Osteoblast (primary cell): ENCODE measurements around the gene D2HGDH. TPM values are rescaled to one million over a fixed set of nuclear protein-coding genes. Genes with fewer than 3 reads are reported as not detected.

Experiments
- DNase-seq: peaks from one replicate; pipeline ENCODE4 v3.0.0; 2011; ENCODE audit warnings: low spot score, mixed read lengths; ENCODE audit not compliant: insufficient read length; ENCODE audit errors: missing footprints
- H2AFZ ChIP-seq: 2 replicates; pipeline ENCODE4 v1.6.0; 2011; ENCODE audit warnings: mild to moderate bottlenecking, low read length
- H3K27ac ChIP-seq: 2 replicates; pipeline ENCODE4 v1.5.1; 2011; ENCODE audit warnings: mild to moderate bottlenecking, low read depth, low read length, moderate library complexity
- H3K27me3 ChIP-seq: 2 replicates; pipeline ENCODE4 v1.6.0; 2012; ENCODE audit warnings: mild to moderate bottlenecking, control low read depth, inconsistent platforms, low read length, moderate library complexity; ENCODE audit not compliant: insufficient read depth
- H3K36me3 ChIP-seq: 2 replicates; pipeline ENCODE4 v1.5.1; 2011; ENCODE audit warnings: mild to moderate bottlenecking, low read length, control low read depth, moderate library complexity; ENCODE audit not compliant: insufficient read depth
- H3K4me1 ChIP-seq: 2 replicates; pipeline ENCODE4 v1.5.1; 2011; ENCODE audit warnings: mild to moderate bottlenecking, low read length, control low read depth, moderate library complexity; ENCODE audit not compliant: insufficient read depth
- H3K4me2 ChIP-seq: 2 replicates; pipeline ENCODE4 v1.6.0; 2011; ENCODE audit warnings: mild to moderate bottlenecking, low read length; ENCODE audit not compliant: insufficient read depth
- H3K4me3 ChIP-seq: fragments of 200-600 bp; sonication (generic); 3 replicates; pipeline ENCODE4 v1.5.1; 2012; ENCODE audit warnings: mild to moderate bottlenecking, low read length, inconsistent platforms; ENCODE audit not compliant: insufficient read depth
- H3K79me2 ChIP-seq: 2 replicates; pipeline ENCODE4 v1.6.0; 2012; ENCODE audit warnings: mild to moderate bottlenecking, low read length, control low read depth, inconsistent platforms; ENCODE audit not compliant: insufficient read depth
- H3K9me3 ChIP-seq: 2 replicates; pipeline ENCODE4 v1.5.1; 2011; ENCODE audit warnings: low read depth, low read length, control low read depth
- H4K20me1 ChIP-seq: 2 replicates; pipeline ENCODE4 v1.6.0; 2012; ENCODE audit warnings: mild to moderate bottlenecking, low read length, control low read depth; ENCODE audit not compliant: insufficient read depth
- total RNA-seq: library from RNA; depleted of rRNA; stranded (reverse); fragments of >200 nt; gene quantifications from 2 replicates; pipeline ENCODE4 v1.2.3, GENCODE V29; 2012
- TF ChIP-seq, protein P1 (sequence below): IDR thresholded peaks from 2 replicates; pipeline ENCODE4 v1.5.1; 2011; ENCODE audit warnings: mild to moderate bottlenecking, low read depth, low read length, moderate library complexity; ENCODE audit errors: extremely low read depth

The D2HGDH gene
- total RNA-seq, 1 donor, result 15.6 TPM

DNA sequence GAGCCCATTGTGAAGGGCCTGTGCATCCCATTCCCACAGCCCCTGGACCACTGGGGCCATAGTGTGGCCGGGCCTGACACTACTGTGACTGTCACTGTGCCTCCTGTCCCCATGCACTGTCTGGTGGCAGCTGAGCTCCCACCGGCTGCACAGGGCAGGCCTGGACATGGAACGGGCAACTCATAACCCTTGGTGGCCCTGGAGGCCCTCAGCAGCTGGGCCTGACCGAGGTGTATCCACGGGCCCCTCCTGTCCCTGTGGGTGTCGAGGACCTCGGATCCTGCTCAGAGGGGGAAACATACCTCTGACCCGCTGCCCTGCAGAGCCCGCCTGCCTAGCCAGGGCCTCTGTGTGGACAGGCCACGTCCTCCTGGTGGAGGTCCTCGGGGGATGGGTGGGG lies 34.4 kb downstream of the D2HGDH start:
- H3K4me1 ChIP-seq, result peaks cover 5% of the 10 kb centered on the region
- TF ChIP-seq, protein P1, sequence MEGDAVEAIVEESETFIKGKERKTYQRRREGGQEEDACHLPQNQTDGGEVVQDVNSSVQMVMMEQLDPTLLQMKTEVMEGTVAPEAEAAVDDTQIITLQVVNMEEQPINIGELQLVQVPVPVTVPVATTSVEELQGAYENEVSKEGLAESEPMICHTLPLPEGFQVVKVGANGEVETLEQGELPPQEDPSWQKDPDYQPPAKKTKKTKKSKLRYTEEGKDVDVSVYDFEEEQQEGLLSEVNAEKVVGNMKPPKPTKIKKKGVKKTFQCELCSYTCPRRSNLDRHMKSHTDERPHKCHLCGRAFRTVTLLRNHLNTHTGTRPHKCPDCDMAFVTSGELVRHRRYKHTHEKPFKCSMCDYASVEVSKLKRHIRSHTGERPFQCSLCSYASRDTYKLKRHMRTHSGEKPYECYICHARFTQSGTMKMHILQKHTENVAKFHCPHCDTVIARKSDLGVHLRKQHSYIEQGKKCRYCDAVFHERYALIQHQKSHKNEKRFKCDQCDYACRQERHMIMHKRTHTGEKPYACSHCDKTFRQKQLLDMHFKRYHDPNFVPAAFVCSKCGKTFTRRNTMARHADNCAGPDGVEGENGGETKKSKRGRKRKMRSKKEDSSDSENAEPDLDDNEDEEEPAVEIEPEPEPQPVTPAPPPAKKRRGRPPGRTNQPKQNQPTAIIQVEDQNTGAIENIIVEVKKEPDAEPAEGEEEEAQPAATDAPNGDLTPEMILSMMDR, result no peak
- H3K9me3 ChIP-seq, result no peaks in the 10 kb centered on the region
- no peak overlapping the region for H3K4me2 ChIP-seq
- no peaks in the 10 kb centered on the region for H4K20me1 ChIP-seq
- no peak overlapping the region for H3K4me3 ChIP-seq
- no peaks in the 10 kb centered on the region for H3K79me2 ChIP-seq
- no peak overlapping the region for H2AFZ ChIP-seq
- peak; percentile 72 for DNase-seq
- no peak overlapping the region for H3K27ac ChIP-seq
- H3K36me3 ChIP-seq, result no peaks in the 10 kb centered on the region
- H3K27me3 ChIP-seq, result peaks cover 8% of the 10 kb centered on the region

DNA sequence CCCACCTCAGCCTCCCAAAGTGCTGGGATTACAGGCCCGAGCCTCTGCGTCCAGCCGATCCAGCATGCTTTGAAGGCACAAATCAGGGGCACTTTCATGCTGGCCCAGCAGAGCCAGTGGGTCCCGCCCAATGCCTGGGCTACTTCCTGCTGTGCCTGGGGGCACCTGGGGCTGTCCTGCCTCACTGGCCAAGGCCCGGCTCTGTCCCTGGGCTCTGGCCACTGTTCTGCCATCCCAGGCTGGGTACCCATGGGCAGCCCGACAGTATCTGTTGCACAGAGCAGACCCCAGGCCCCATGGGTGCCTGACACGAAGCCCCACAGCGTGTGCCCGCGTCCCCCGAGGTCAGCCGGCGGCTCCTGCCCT lies 35.4 kb downstream of the D2HGDH start:
- H3K4me3 ChIP-seq, result no peak overlapping the region
- peaks cover 8% of the 10 kb centered on the region for H3K27me3 ChIP-seq
- H3K4me1 ChIP-seq, result peaks cover 7% of the 10 kb centered on the region
- H3K9me3 ChIP-seq, result no peaks in the 10 kb centered on the region
- no peak overlapping the region for H3K4me2 ChIP-seq
- H4K20me1 ChIP-seq, result no peaks in the 10 kb centered on the region
- DNase-seq, result peak; percentile 58
- H3K36me3 ChIP-seq, result no peaks in the 10 kb centered on the region
- H2AFZ ChIP-seq, result no peak overlapping the region
- TF ChIP-seq, protein P1, result no peak
- H3K27ac ChIP-seq, result no peak overlapping the region
- no peaks in the 10 kb centered on the region for H3K79me2 ChIP-seq

DNA sequence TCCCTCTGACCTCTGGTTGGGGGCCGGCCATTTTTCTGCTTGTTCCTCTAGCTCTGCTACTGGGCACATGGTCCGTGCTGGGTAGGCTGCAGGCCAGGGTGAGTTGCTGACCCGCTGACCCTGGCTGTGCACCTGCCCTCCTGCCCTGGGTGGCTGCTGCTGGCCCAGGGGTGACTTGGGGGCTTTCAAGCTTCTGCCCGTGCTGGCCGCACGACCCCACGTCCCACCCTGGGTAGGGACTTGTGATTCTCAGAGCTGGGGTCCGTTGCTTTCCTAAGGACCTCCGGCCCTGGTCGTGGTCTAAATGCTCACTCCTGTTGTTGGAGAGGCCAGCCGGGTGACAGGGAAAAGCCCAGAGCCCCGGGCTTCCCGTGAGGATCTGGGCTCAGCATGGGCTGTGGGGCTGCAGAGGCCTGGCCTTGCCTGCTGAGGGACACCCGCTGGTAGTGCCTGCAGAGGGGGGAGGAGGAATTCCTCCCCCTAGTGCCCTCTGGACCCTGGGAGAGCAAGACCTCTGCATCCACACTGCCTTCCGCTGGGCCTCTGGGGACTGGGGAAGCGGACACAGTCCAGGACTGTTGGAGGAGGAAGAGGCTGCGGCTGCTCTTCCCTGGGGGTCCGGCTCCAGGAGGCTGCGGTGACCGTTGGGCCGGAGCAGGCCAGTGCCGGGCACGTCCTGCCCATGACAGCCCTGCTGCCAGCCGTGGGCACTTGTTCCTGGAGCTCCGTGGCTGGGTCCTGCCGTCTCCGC lies 35.9 kb downstream of the D2HGDH start:
- H3K27ac ChIP-seq, result no peak overlapping the region
- H3K9me3 ChIP-seq, result no peaks in the 10 kb centered on the region
- peaks cover 8% of the 10 kb centered on the region for H3K27me3 ChIP-seq
- no peaks in the 10 kb centered on the region for H4K20me1 ChIP-seq
- H3K36me3 ChIP-seq, result no peaks in the 10 kb centered on the region
- H3K4me1 ChIP-seq, result peaks cover 13% of the 10 kb centered on the region
- H3K4me2 ChIP-seq, result no peak overlapping the region
- TF ChIP-seq, protein P1, result no peak
- DNase-seq, result peak; percentile 85
- no peak overlapping the region for H3K4me3 ChIP-seq
- no peaks in the 10 kb centered on the region for H3K79me2 ChIP-seq
- no peak overlapping the region for H2AFZ ChIP-seq

DNA sequence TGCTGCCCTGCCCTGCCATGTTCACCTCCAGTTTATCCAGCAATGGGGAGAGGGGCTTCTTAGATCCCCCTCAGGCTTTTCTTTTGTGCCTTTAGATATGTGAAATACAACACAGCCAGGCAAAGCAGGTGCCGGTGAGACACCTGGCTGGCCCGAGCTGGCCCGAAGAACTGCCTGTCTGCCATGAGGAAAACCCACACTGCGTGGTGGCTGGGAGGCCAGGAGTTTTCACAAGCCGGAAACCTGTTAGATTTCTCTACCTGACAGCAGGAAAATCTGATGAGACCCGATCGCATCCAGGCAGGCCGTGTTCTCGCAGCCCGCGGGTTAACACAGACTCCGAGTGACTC lies 36.5 kb downstream of the D2HGDH start:
- peaks cover 13% of the 10 kb centered on the region for H3K4me1 ChIP-seq
- no peak overlapping the region for H3K4me3 ChIP-seq
- TF ChIP-seq, protein P1, result no peak
- H3K4me2 ChIP-seq, result no peak overlapping the region
- H3K9me3 ChIP-seq, result no peaks in the 10 kb centered on the region
- no peaks in the 10 kb centered on the region for H3K36me3 ChIP-seq
- H3K27ac ChIP-seq, result no peak overlapping the region
- H3K79me2 ChIP-seq, result no peaks in the 10 kb centered on the region
- DNase-seq, result no peak
- H4K20me1 ChIP-seq, result no peaks in the 10 kb centered on the region
- H2AFZ ChIP-seq, result no peak overlapping the region
- peaks cover 8% of the 10 kb centered on the region for H3K27me3 ChIP-seq
